Measurements from ENCODE around the gene CSNK2A1. TPM values are rescaled to one million over a fixed set of nuclear protein-coding genes. Genes with fewer than 3 reads are reported as not detected.

Gene CSNK2A1
- total RNA-seq, 2 donors from 2014 or later: 83.9 to 90.7 TPM

- peaks cover 38% of the 10 kb centered on the region for H3K36me3 ChIP-seq
- ATAC-seq (ENCODE audit: insufficient number of reproducible peaks, low FRiP score, low read depth) (no peak), DNase-seq (ENCODE audit: low spot score) (no peak)
- no peak for TF ChIP-seq CTCF (IDR thresholded peaks at IDR 0.05)
- H3K4me1 ChIP-seq (ENCODE audit: control insufficient read depth in 1 of 2, low read depth in 2 of 2): no peaks in the 10 kb centered on the region
- H3K4me3 ChIP-seq: no peak overlapping the region
- no peak overlapping the region for H3K27ac ChIP-seq
- no peaks in the 10 kb centered on the region for H3K9me3 ChIP-seq
- no peaks in the 10 kb centered on the region for H3K27me3 ChIP-seq (replicated peaks; ENCODE audit: insufficient read depth)
Observed at GRCh38 chr20:427401-427800, 116.2 kb downstream of the CSNK2A1 start.

- no peak overlapping the region for H3K4me3 ChIP-seq
- H3K9me3 ChIP-seq: no peaks in the 10 kb centered on the region
- H3K27me3 ChIP-seq (replicated peaks; ENCODE audit: insufficient read depth): no peaks in the 10 kb centered on the region
- peaks cover 46% of the 10 kb centered on the region for H3K36me3 ChIP-seq
- ATAC-seq (ENCODE audit: insufficient number of reproducible peaks, low FRiP score, low read depth) (no peak), DNase-seq (ENCODE audit: low spot score) (no peak)
- no peak overlapping the region for H3K27ac ChIP-seq
- H3K4me1 ChIP-seq (ENCODE audit: control insufficient read depth in 1 of 2, low read depth in 2 of 2): no peaks in the 10 kb centered on the region
- no peak for TF ChIP-seq CTCF (IDR thresholded peaks at IDR 0.05)
Observed at GRCh38 chr20:426566-426965, 117.0 kb downstream of the CSNK2A1 start.

Other genes starting within 250 kb of the CSNK2A1 start
- 10 to 100 TPM; 14.4 to 19.5 TPM for gene ZCCHC3, start 246.2 kb downstream of the CSNK2A1 start, total RNA-seq
- 1 to 10 TPM; 3.9 to 5.4 TPM for gene SOX12, start 218.2 kb downstream of the CSNK2A1 start, total RNA-seq
- gene NRSN2, start 196.7 kb downstream of the CSNK2A1 start, total RNA-seq: 10 to 100 TPM; 25.1 to 56.9 TPM
- gene TRIB3, start 163.0 kb downstream of the CSNK2A1 start, total RNA-seq: 1 to 10 TPM; 2.7 to 5.0 TPM
- gene RBCK1, start 135.5 kb downstream of the CSNK2A1 start, total RNA-seq: 100 to 1,000 TPM in 1 of 2 donors, 10 to 100 TPM in 1; 84.0 to 102 TPM
- 10 to 100 TPM; 33.8 to 40.0 TPM for gene TBC1D20, start 81.3 kb downstream of the CSNK2A1 start, total RNA-seq
- gene TCF15, start 66.5 kb upstream of the CSNK2A1 start, total RNA-seq: not detected
- gene SRXN1, start 109.4 kb upstream of the CSNK2A1 start, total RNA-seq: 10 to 100 TPM; 41.7 to 49.4 TPM
- not detected for gene SCRT2, start 132.0 kb upstream of the CSNK2A1 start, total RNA-seq
- 1 to 10 TPM in 1 of 2 donors, under 1 TPM in 1; 0.54 to 1.5 TPM for gene SLC52A3, start 224.7 kb upstream of the CSNK2A1 start, total RNA-seq

Measured in thoracic aorta (tissue), 2 donors.